WTC11 (cell line): ENCODE data around the gene RHOBTB3. TPM values are rescaled to one million over a fixed set of nuclear protein-coding genes. Genes with fewer than 3 reads are reported as not detected.

ENCODE experiments used
- ATAC-seq: fragments of 200-7000 bp; cut with Tn5 transposase; 2 replicates; pipeline ENCODE4 v1.10.0; 2021; ENCODE audit warnings: mild to moderate bottlenecking, moderate library complexity
- CTCF ChIA-PET: fragments of 300-600 bp; sonication (Branson Sonifier 250); formaldehyde crosslinking; loops from one replicate; lab custom pipeline; 2021; ENCODE audit warnings: antibody characterized with exemption; lab: Charles Lee
- POLR2A ChIA-PET: fragments of 350-600 bp; sonication (Branson Sonifier 250); formaldehyde crosslinking; loops from one replicate; lab custom pipeline; 2021; ENCODE audit warnings: antibody characterized with exemption; lab: Charles Lee
- DNase-seq: peaks from one replicate; pipeline ENCODE4 v3.0.0; 2021; ENCODE audit warnings: low spot score
- H3K27ac Mint-ChIP-seq: 2 replicates; pipeline ENCODE4 v1.8.0; 2021; ENCODE audit warnings: mixed read lengths
- H3K27me3 Mint-ChIP-seq: 2 replicates; pipeline ENCODE4 v1.8.0; 2021; ENCODE audit warnings: low read depth, mild to moderate bottlenecking, moderate library complexity, mixed read lengths
- H3K36me3 Mint-ChIP-seq: 2 replicates; pipeline ENCODE4 v1.8.0; 2021; ENCODE audit warnings: mixed read lengths
- H3K4me1 Mint-ChIP-seq: 2 replicates; pipeline ENCODE4 v1.8.0; 2022; ENCODE audit warnings: mixed read lengths
- H3K4me3 Mint-ChIP-seq: 2 replicates; pipeline ENCODE4 v1.8.0; 2021; ENCODE audit warnings: mild to moderate bottlenecking, moderate library complexity, mixed read lengths
- H3K9me3 Mint-ChIP-seq: 2 replicates; pipeline ENCODE4 v1.8.0; 2021; ENCODE audit warnings: mixed read lengths
- CREM ChIP-seq: sonication (generic); formaldehyde crosslinking; IDR thresholded peaks from 2 replicates; pipeline ENCODE4 v1.8.1; 2022; ENCODE audit warnings: mild to moderate bottlenecking, missing genetic modification reagents, moderate library complexity
- ELF4 ChIP-seq: sonication (generic); formaldehyde crosslinking; IDR thresholded peaks from 2 replicates; pipeline ENCODE4 v1.8.1; 2022; ENCODE audit warnings: low read depth, mild to moderate bottlenecking, moderate library complexity, missing genetic modification reagents
- IRF2 ChIP-seq: sonication (generic); formaldehyde crosslinking; IDR thresholded peaks from 2 replicates; pipeline ENCODE4 v1.8.0; 2022; ENCODE audit warnings: low read depth, missing genetic modification reagents, borderline replicate concordance
- KAT7 ChIP-seq: sonication (generic); formaldehyde crosslinking; IDR thresholded peaks from 2 replicates; pipeline ENCODE4 v1.8.1; 2023; ENCODE audit warnings: missing genetic modification reagents, mild to moderate bottlenecking, borderline replicate concordance
- RELA ChIP-seq: sonication (generic); formaldehyde crosslinking; IDR thresholded peaks from 2 replicates; pipeline ENCODE4 v1.8.1; 2022; ENCODE audit warnings: missing genetic modification reagents, mild to moderate bottlenecking, borderline replicate concordance
- ZNF219 ChIP-seq: sonication (generic); formaldehyde crosslinking; IDR thresholded peaks from 2 replicates; pipeline ENCODE4 v1.8.0; 2023; ENCODE audit warnings: missing genetic modification reagents, mild to moderate bottlenecking, borderline replicate concordance
- ZNF423 ChIP-seq: fragments of 250-450 bp; sonication (Bioruptor Pico); IDR thresholded peaks from 2 replicates; pipeline ENCODE4 v2.1.2; 2022; ENCODE audit warnings: mild to moderate bottlenecking, moderate library complexity
- total RNA-seq: library from RNA; stranded (reverse); gene quantifications from 3 replicates; pipeline ENCODE4 v1.2.3, GENCODE V29; 2021
- TF ChIP-seq, protein P1 (sequence below): sonication (generic); formaldehyde crosslinking; IDR thresholded peaks from 2 replicates; pipeline ENCODE4 v1.8.1; 2022; ENCODE audit warnings: low read depth, missing genetic modification reagents, borderline replicate concordance
- TF ChIP-seq, protein P2 (sequence below): sonication (generic); formaldehyde crosslinking; IDR thresholded peaks from 2 replicates; pipeline ENCODE4 v1.8.1; 2022; ENCODE audit warnings: low read depth, mild to moderate bottlenecking, moderate library complexity, missing genetic modification reagents, borderline replicate concordance
- TF ChIP-seq, protein P3 (sequence below): sonication (generic); formaldehyde crosslinking; IDR thresholded peaks from 2 replicates; pipeline ENCODE4 v1.8.0; 2022; ENCODE audit warnings: mild to moderate bottlenecking, missing genetic modification reagents
- TF ChIP-seq, protein P4 (sequence below): sonication (generic); formaldehyde crosslinking; IDR thresholded peaks from 2 replicates; pipeline ENCODE4 v1.8.1; 2023; ENCODE audit warnings: mild to moderate bottlenecking, missing genetic modification reagents, moderate library complexity
- TF ChIP-seq, protein P5 (sequence below): fragments of 250-450 bp; sonication (Bioruptor Pico); IDR thresholded peaks from 2 replicates; pipeline ENCODE4 v1.9.0; 2021; ENCODE audit warnings: moderate library complexity, mild to moderate bottlenecking, inconsistent platforms, borderline replicate concordance
- TF ChIP-seq, protein P6 (sequence below): sonication (generic); formaldehyde crosslinking; IDR thresholded peaks from 2 replicates; pipeline ENCODE4 v1.8.0; 2023; ENCODE audit warnings: mild to moderate bottlenecking, missing genetic modification reagents
- TF ChIP-seq, protein P7 (sequence below): sonication (generic); formaldehyde crosslinking; IDR thresholded peaks from 2 replicates; pipeline ENCODE4 v1.8.0; 2022; ENCODE audit warnings: mild to moderate bottlenecking, missing genetic modification reagents
- TF ChIP-seq, protein P8 (sequence below): sonication (generic); formaldehyde crosslinking; IDR thresholded peaks from 2 replicates; pipeline ENCODE4 v1.8.1; 2023; ENCODE audit warnings: mild to moderate bottlenecking, missing genetic modification reagents, borderline replicate concordance
- TF ChIP-seq, protein P9 (sequence below): sonication (generic); formaldehyde crosslinking; IDR thresholded peaks from 2 replicates; pipeline ENCODE4 v1.8.1; 2023; ENCODE audit warnings: mild to moderate bottlenecking, moderate library complexity, missing genetic modification reagents

RHOBTB3 gene
- total RNA-seq, 1 experiment from 2014 or later = 13.8 TPM

DNA sequence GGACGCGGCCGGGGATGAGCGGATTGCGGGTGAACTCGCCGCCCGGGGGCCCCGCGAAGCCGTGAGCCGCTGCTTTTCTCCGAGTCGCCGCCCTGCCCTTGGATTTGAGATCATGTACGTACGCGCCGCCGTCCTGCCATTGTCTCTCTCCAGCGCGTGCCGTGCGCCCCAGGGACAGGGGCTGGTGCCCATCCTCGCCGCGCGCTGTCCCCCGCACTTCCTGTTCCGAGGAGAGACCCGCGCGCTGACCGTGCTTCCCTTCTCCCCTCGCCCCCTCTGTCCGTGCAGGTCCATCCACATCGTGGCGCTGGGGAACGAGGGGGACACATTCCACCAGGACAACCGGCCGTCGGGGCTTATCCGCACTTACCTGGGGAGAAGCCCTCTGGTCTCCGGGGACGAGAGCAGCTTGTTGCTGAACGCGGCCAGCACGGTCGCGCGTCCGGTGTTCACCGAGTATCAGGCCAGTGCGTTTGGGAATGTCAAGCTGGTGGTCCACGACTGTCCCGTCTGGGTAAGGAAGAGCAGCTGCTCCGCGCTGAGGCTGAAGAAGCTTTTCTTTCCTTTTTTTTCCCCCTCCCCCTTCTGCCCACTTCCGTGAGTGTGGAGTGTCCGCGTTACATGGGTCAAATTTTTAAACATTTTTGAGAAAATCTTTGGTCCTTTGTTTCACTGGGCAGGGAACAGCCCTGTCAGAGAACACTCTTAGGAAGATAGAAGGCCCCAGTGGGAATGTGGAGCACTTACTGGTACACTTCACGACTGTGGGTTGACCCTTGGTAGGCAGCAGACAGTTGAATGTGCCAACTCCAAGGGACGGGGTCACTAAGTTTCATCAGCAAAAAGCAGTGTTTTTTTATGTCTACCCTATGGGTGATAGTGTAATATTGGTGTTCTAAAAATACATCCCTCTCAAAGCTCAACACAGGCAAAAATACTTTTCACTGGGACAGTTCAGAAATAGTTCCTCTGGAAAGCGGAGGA lies 727 bp downstream of the RHOBTB3 start (continued):
- TF ChIP-seq, protein P1, sequence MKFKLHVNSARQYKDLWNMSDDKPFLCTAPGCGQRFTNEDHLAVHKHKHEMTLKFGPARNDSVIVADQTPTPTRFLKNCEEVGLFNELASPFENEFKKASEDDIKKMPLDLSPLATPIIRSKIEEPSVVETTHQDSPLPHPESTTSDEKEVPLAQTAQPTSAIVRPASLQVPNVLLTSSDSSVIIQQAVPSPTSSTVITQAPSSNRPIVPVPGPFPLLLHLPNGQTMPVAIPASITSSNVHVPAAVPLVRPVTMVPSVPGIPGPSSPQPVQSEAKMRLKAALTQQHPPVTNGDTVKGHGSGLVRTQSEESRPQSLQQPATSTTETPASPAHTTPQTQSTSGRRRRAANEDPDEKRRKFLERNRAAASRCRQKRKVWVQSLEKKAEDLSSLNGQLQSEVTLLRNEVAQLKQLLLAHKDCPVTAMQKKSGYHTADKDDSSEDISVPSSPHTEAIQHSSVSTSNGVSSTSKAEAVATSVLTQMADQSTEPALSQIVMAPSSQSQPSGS = no peak
- TF ChIP-seq, all 79 proteins: peak for 6

DNA sequence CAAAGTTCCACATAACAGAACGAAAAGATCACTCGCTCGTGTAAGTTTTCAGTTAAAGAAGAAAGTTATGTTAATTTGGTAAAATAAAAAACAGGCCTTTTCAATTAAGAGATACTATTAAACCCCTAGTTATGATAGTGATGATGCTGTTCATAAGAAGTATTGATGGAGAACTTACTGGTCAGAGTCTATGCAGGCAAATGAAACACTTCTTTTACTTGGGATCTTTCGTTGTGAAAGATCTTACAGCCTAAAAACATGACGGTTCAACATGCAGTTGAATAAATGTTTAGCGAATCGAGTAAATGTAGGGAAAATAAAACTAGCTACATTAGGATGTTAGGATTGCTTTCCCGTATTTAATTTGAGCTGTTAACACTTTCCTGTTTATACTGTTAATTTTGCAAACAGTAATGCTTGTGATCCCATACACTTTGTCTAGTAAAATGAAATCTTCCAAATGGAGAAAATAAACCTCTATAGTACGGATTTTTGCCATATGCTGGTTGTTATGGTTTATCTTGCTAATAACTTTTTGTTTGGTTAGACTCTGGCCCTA lies 2.0 kb downstream of the RHOBTB3 start:
- POLR2A ChIA-PET = no interaction called here
- H3K4me1 Mint-ChIP-seq = peaks cover 26% of the 10 kb centered on the region
- peak overlapping the region; percentile 24; the same call in 1 of the 2 replicates for H3K4me3 Mint-ChIP-seq
- CTCF ChIA-PET = no interaction called here
- ATAC-seq (no peak), DNase-seq (no peak)
- H3K27me3 Mint-ChIP-seq = peaks cover 59% of the 10 kb centered on the region
- H3K9me3 Mint-ChIP-seq = no peaks in the 10 kb centered on the region
- no peaks in the 10 kb centered on the region for H3K36me3 Mint-ChIP-seq
- no peak overlapping the region for H3K27ac Mint-ChIP-seq
- TF ChIP-seq, protein P2, sequence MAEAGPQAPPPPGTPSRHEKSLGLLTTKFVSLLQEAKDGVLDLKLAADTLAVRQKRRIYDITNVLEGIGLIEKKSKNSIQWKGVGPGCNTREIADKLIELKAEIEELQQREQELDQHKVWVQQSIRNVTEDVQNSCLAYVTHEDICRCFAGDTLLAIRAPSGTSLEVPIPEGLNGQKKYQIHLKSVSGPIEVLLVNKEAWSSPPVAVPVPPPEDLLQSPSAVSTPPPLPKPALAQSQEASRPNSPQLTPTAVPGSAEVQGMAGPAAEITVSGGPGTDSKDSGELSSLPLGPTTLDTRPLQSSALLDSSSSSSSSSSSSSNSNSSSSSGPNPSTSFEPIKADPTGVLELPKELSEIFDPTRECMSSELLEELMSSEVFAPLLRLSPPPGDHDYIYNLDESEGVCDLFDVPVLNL (CRISPR knock-in tag) = no peak
- TF ChIP-seq, protein P3, sequence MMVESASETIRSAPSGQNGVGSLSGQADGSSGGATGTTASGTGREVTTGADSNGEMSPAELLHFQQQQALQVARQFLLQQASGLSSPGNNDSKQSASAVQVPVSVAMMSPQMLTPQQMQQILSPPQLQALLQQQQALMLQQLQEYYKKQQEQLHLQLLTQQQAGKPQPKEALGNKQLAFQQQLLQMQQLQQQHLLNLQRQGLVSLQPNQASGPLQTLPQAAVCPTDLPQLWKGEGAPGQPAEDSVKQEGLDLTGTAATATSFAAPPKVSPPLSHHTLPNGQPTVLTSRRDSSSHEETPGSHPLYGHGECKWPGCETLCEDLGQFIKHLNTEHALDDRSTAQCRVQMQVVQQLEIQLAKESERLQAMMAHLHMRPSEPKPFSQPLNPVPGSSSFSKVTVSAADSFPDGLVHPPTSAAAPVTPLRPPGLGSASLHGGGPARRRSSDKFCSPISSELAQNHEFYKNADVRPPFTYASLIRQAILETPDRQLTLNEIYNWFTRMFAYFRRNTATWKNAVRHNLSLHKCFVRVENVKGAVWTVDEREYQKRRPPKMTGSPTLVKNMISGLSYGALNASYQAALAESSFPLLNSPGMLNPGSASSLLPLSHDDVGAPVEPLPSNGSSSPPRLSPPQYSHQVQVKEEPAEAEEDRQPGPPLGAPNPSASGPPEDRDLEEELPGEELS = no peak
- TF ChIP-seq, protein P4, sequence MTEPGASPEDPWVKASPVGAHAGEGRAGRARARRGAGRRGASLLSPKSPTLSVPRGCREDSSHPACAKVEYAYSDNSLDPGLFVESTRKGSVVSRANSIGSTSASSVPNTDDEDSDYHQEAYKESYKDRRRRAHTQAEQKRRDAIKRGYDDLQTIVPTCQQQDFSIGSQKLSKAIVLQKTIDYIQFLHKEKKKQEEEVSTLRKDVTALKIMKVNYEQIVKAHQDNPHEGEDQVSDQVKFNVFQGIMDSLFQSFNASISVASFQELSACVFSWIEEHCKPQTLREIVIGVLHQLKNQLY (CRISPR knock-in tag) = no peak
- TF ChIP-seq, protein P5, sequence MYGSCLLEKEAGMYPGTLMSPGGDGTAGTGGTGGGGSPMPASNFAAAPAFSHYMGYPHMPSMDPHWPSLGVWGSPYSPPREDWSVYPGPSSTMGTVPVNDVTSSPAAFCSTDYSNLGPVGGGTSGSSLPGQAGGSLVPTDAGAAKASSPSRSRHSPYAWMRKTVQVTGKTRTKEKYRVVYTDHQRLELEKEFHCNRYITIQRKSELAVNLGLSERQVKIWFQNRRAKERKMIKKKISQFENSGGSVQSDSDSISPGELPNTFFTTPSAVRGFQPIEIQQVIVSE (CRISPR knock-in tag) = no peak
- TF ChIP-seq, protein P6, sequence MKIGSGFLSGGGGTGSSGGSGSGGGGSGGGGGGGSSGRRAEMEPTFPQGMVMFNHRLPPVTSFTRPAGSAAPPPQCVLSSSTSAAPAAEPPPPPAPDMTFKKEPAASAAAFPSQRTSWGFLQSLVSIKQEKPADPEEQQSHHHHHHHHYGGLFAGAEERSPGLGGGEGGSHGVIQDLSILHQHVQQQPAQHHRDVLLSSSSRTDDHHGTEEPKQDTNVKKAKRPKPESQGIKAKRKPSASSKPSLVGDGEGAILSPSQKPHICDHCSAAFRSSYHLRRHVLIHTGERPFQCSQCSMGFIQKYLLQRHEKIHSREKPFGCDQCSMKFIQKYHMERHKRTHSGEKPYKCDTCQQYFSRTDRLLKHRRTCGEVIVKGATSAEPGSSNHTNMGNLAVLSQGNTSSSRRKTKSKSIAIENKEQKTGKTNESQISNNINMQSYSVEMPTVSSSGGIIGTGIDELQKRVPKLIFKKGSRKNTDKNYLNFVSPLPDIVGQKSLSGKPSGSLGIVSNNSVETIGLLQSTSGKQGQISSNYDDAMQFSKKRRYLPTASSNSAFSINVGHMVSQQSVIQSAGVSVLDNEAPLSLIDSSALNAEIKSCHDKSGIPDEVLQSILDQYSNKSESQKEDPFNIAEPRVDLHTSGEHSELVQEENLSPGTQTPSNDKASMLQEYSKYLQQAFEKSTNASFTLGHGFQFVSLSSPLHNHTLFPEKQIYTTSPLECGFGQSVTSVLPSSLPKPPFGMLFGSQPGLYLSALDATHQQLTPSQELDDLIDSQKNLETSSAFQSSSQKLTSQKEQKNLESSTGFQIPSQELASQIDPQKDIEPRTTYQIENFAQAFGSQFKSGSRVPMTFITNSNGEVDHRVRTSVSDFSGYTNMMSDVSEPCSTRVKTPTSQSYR (CRISPR knock-in tag) = no peak
- TF ChIP-seq, protein P7, sequence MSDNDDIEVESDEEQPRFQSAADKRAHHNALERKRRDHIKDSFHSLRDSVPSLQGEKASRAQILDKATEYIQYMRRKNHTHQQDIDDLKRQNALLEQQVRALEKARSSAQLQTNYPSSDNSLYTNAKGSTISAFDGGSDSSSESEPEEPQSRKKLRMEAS = no peak
- TF ChIP-seq ZNF423 (CRISPR knock-in tag) = no peak
- no peak for TF ChIP-seq KAT7
- TF ChIP-seq CREM (CRISPR knock-in tag) = no peak
- no peak for TF ChIP-seq ZNF219 (CRISPR knock-in tag)
- TF ChIP-seq RELA = no peak
- TF ChIP-seq, protein P8, sequence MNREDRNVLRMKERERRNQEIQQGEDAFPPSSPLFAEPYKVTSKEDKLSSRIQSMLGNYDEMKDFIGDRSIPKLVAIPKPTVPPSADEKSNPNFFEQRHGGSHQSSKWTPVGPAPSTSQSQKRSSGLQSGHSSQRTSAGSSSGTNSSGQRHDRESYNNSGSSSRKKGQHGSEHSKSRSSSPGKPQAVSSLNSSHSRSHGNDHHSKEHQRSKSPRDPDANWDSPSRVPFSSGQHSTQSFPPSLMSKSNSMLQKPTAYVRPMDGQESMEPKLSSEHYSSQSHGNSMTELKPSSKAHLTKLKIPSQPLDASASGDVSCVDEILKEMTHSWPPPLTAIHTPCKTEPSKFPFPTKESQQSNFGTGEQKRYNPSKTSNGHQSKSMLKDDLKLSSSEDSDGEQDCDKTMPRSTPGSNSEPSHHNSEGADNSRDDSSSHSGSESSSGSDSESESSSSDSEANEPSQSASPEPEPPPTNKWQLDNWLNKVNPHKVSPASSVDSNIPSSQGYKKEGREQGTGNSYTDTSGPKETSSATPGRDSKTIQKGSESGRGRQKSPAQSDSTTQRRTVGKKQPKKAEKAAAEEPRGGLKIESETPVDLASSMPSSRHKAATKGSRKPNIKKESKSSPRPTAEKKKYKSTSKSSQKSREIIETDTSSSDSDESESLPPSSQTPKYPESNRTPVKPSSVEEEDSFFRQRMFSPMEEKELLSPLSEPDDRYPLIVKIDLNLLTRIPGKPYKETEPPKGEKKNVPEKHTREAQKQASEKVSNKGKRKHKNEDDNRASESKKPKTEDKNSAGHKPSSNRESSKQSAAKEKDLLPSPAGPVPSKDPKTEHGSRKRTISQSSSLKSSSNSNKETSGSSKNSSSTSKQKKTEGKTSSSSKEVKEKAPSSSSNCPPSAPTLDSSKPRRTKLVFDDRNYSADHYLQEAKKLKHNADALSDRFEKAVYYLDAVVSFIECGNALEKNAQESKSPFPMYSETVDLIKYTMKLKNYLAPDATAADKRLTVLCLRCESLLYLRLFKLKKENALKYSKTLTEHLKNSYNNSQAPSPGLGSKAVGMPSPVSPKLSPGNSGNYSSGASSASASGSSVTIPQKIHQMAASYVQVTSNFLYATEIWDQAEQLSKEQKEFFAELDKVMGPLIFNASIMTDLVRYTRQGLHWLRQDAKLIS (CRISPR knock-in tag) = no peak
- TF ChIP-seq, protein P9, sequence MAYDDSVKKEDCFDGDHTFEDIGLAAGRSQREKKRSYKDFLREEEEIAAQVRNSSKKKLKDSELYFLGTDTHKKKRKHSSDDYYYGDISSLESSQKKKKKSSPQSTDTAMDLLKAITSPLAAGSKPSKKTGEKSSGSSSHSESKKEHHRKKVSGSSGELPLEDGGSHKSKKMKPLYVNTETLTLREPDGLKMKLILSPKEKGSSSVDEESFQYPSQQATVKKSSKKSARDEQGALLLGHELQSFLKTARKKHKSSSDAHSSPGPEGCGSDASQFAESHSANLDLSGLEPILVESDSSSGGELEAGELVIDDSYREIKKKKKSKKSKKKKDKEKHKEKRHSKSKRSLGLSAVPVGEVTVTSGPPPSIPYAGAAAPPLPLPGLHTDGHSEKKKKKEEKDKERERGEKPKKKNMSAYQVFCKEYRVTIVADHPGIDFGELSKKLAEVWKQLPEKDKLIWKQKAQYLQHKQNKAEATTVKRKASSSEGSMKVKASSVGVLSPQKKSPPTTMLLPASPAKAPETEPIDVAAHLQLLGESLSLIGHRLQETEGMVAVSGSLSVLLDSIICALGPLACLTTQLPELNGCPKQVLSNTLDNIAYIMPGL (CRISPR knock-in tag) = no peak
- no peak for TF ChIP-seq IRF2 (CRISPR knock-in tag)
- TF ChIP-seq ELF4 = no peak
